AG10803 (cell line): ENCODE data around the gene RAB10.

Experiments
- DNase-seq: peaks from one replicate; pipeline ENCODE4 v3.0.0; 2010; ENCODE audit warnings: low read depth
- H3K4me3 ChIP-seq: 2 replicates; pipeline ENCODE4 v1.5.1; 2011; ENCODE audit warnings: mild to moderate bottlenecking, low read length, control low read depth
- CTCF ChIP-seq: conservative IDR thresholded peaks from 2 replicates; pipeline ENCODE4 v1.5.1; 2011; ENCODE audit warnings: mild to moderate bottlenecking, low read length, control low read depth, inconsistent platforms

Gene RAB10

GRCh38 chr2:26182887-26183630 lies 149.2 kb downstream of the RAB10 start:
- TF ChIP-seq CTCF: no peak
- no peak overlapping the region for H3K4me3 ChIP-seq
- no peak for DNase-seq

- DNase-seq: no peak
- H3K4me3 ChIP-seq: peak overlapping the region; percentile 55
- TF ChIP-seq CTCF: no peak
These were observed 150.2 kb downstream of the RAB10 start for GRCh38 chr2:26184121-26184520.

GRCh38 chr2:26184555-26185303 lies 150.8 kb downstream of the RAB10 start:
- DNase-seq: peak; percentile 84
- peak; percentile 50 for TF ChIP-seq CTCF
- peak overlapping the region; percentile 69 for H3K4me3 ChIP-seq

GRCh38 chr2:26185304-26185928 lies 151.5 kb downstream of the RAB10 start:
- H3K4me3 ChIP-seq: peak overlapping the region; percentile 69
- DNase-seq: peak; percentile 3
- no peak for TF ChIP-seq CTCF

GRCh38 chr2:26185954-26186770 lies 152.3 kb downstream of the RAB10 start:
- no peak for TF ChIP-seq CTCF
- DNase-seq: no peak
- H3K4me3 ChIP-seq: peak overlapping the region; percentile 69
